ENCODE data around the gene CCDC88C.

DNA sequence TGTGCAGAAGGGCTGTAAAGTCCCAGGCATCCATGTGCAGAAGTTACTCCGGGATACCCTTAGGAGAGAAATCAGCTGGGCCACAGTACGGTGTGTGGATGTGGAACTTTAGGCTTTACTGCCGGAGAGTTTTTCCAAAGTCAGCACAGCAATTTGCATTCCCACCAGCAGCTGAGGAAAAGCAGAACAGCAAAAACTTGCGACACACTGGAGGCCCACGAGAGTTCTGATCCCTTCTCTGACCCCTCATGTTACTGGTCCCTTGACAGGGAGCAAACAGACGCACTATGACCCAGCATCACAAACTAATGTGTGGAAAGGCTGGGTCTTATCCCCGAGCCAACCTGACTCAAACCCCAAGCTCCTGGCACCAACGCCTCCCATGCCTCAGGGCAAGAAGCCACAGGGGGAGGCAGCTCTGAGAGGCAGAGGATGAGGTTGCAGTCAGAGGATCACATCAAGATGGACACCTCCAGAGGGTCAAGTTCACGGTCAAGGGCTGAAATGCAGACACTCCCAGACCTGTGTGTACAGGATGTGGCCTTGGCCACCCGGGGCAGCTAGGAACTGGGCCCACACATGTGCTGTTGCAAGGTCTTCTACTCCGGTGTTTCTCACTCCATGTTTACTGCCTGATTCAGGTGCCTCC, 38.6 kb downstream of the CCDC88C start:
- TF ChIP-seq, protein P1, sequence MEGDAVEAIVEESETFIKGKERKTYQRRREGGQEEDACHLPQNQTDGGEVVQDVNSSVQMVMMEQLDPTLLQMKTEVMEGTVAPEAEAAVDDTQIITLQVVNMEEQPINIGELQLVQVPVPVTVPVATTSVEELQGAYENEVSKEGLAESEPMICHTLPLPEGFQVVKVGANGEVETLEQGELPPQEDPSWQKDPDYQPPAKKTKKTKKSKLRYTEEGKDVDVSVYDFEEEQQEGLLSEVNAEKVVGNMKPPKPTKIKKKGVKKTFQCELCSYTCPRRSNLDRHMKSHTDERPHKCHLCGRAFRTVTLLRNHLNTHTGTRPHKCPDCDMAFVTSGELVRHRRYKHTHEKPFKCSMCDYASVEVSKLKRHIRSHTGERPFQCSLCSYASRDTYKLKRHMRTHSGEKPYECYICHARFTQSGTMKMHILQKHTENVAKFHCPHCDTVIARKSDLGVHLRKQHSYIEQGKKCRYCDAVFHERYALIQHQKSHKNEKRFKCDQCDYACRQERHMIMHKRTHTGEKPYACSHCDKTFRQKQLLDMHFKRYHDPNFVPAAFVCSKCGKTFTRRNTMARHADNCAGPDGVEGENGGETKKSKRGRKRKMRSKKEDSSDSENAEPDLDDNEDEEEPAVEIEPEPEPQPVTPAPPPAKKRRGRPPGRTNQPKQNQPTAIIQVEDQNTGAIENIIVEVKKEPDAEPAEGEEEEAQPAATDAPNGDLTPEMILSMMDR (IDR thresholded peaks at IDR 0.05), result no peak
- TF ChIP-seq POLR2A (IDR thresholded peaks at IDR 0.05), result no peak
